WTC11 (cell line): ENCODE data around the gene CLCA2.

Experiments
- ATF3 ChIP-seq: sonication (generic); formaldehyde crosslinking; conservative IDR thresholded peaks from 2 replicates; pipeline ENCODE4 v1.8.1; 2022; ENCODE audit warnings: mild to moderate bottlenecking, missing genetic modification reagents
- CREM ChIP-seq: sonication (generic); formaldehyde crosslinking; IDR thresholded peaks from 2 replicates; pipeline ENCODE4 v1.8.1; 2022; ENCODE audit warnings: mild to moderate bottlenecking, missing genetic modification reagents, moderate library complexity
- CTCF ChIP-seq: fragments of 200-600 bp; IDR thresholded peaks from 2 replicates; pipeline ENCODE4 v1.8.0; 2022; ENCODE audit warnings: antibody characterized with exemption
- FOXJ3 ChIP-seq: sonication (generic); formaldehyde crosslinking; IDR thresholded peaks from 2 replicates; pipeline ENCODE4 v1.9.0; 2021; ENCODE audit warnings: missing genetic modification reagents, mild to moderate bottlenecking, borderline replicate concordance
- JUN ChIP-seq: sonication (generic); formaldehyde crosslinking; IDR thresholded peaks from 2 replicates; pipeline ENCODE4 v1.8.0; 2023; ENCODE audit warnings: mild to moderate bottlenecking, missing genetic modification reagents
- MAX ChIP-seq: sonication (generic); formaldehyde crosslinking; IDR thresholded peaks from 2 replicates; pipeline ENCODE4 v1.8.0; 2022; ENCODE audit warnings: mild to moderate bottlenecking, missing genetic modification reagents
- ZNF263 ChIP-seq: sonication (generic); formaldehyde crosslinking; IDR thresholded peaks from 2 replicates; pipeline ENCODE4 v1.8.1; 2022; ENCODE audit warnings: low read depth, mild to moderate bottlenecking, moderate library complexity, missing genetic modification reagents

- TF ChIP-seq CTCF (no peak), CREM (CRISPR knock-in tag) (no peak), FOXJ3 (CRISPR knock-in tag) (no peak), JUN (no peak), ZNF263 (CRISPR knock-in tag) (no peak), ATF3 (CRISPR knock-in tag) (no peak), MAX (CRISPR knock-in tag) (no peak)
Measured at GRCh38 chr1:86436041-86436440, 12.1 kb downstream of the CLCA2 start.
